ENCODE data around the gene LIMK2.

GRCh38 chr22:31295831-31296657 is 83.9 kb downstream of the LIMK2 start:
- TF ChIP-seq CTCF (conservative IDR thresholded peaks at IDR 0.05) (no peak), ZFX (IDR thresholded peaks at IDR 0.05) (no peak)

Measured in C4-2B (cell line).